H1 (cell line): ENCODE data around the gene SLC9A3.

Experiments used
- CHD2 ChIP-seq: IDR thresholded peaks from 2 replicates; pipeline ENCODE4 v1.6.1; 2012; ENCODE audit warnings: low read length, improper control_type of control experiment
- EZH2 ChIP-seq: fragments of 200-600 bp; sonication (generic); IDR thresholded peaks from 2 replicates; pipeline ENCODE4 v1.7.1; 2012; ENCODE audit warnings: low read depth, mild to moderate bottlenecking, moderate library complexity, low read length, inconsistent platforms; ENCODE audit not compliant: severe bottlenecking
- GABPA ChIP-seq: IDR thresholded peaks from 2 replicates; pipeline ENCODE4 v1.6.1; 2011; ENCODE audit warnings: mild to moderate bottlenecking, low read length, moderate library complexity, borderline replicate concordance; ENCODE audit not compliant: insufficient read depth
- MAFK ChIP-seq: IDR thresholded peaks from 2 replicates; pipeline ENCODE4 v1.6.1; 2012; ENCODE audit warnings: low read depth, mild to moderate bottlenecking, improper control_type of control experiment, low read length
- POLR2AphosphoS5 ChIP-seq: IDR thresholded peaks from 2 replicates; pipeline ENCODE4 v1.6.1; 2011; ENCODE audit warnings: low read depth, low read length
- SRF ChIP-seq: IDR thresholded peaks from 2 replicates; pipeline ENCODE4 v1.6.1; 2011; ENCODE audit warnings: mild to moderate bottlenecking, low read depth, low read length, moderate library complexity
- TCF12 ChIP-seq: IDR thresholded peaks from 2 replicates; pipeline ENCODE4 v1.6.1; 2011; ENCODE audit warnings: low read depth, mild to moderate bottlenecking, low read length
- TEAD4 ChIP-seq: IDR thresholded peaks from 2 replicates; pipeline ENCODE4 v1.6.1; 2012; ENCODE audit warnings: low read depth, low read length, inconsistent platforms, mixed read lengths
- TF ChIP-seq, protein P1 (sequence below), 3 experiments: IDR thresholded peaks; 1 replicate in 2 of 3; 2 replicates in 1 of 3; pipeline versions ENCODE4 v1.5.1 to v1.6.1; 2011; ENCODE audit warnings: low read length in 3 of 3, mild to moderate bottlenecking in 3 of 3, inconsistent platforms in 2 of 3, low read depth in 1 of 3, moderate library complexity in 1 of 3; ENCODE audit not compliant: insufficient read depth in 1 of 3; ENCODE audit errors: control extremely low read depth in 1 of 3

DNA sequence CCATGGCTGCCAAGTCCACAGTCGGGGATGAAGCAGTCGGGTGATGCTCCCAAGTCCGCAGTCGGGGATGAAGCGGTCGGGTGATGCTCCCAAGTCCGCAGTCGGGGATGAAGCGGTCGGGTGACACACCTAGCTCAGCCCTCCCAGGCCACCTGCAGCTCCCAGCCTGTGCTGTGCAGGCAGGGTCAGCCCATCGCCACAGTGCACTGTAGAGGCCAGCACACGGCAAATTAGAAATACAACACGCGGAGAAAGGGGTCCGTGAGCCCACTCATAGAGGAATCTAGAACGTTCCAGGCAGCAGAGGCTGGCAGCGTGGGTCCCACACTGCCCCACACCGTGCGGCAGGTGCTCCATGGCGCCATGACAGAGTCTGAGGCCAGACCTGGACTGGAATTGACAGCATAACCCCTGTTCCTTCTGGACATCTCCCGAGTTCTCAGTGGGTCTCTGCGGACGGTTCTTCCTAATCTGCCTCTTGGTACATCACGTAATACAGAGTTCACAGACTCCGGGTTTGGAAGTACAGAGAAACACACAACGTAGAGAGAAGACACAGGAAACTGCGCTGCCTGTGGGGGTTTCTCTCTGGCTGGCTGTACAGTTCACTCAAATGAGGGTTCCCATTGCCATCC, 89.0 kb downstream of the SLC9A3 start:
- no peak for TF ChIP-seq POLR2AphosphoS5
- TF ChIP-seq CHD2 = no peak
- no peak for TF ChIP-seq EZH2
- no peak for TF ChIP-seq SRF
- TF ChIP-seq, protein P1, sequence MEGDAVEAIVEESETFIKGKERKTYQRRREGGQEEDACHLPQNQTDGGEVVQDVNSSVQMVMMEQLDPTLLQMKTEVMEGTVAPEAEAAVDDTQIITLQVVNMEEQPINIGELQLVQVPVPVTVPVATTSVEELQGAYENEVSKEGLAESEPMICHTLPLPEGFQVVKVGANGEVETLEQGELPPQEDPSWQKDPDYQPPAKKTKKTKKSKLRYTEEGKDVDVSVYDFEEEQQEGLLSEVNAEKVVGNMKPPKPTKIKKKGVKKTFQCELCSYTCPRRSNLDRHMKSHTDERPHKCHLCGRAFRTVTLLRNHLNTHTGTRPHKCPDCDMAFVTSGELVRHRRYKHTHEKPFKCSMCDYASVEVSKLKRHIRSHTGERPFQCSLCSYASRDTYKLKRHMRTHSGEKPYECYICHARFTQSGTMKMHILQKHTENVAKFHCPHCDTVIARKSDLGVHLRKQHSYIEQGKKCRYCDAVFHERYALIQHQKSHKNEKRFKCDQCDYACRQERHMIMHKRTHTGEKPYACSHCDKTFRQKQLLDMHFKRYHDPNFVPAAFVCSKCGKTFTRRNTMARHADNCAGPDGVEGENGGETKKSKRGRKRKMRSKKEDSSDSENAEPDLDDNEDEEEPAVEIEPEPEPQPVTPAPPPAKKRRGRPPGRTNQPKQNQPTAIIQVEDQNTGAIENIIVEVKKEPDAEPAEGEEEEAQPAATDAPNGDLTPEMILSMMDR (IDR thresholded peaks at IDR 0.05; ENCODE audit: control extremely low read depth in 1 of 3, insufficient read depth in 1 of 3, low read depth in 1 of 3, low read length in 3 of 3) = no peak
- no peak for TF ChIP-seq MAFK
- no peak for TF ChIP-seq TEAD4
- TF ChIP-seq GABPA = no peak
- TF ChIP-seq TCF12 = no peak
